ENCODE results near the gene PBX3.

Gene PBX3

GRCh38 chr9:125977223-125977622 is 230.1 kb downstream of the PBX3 start:
- DNase-seq (ENCODE audit: low read depth), result peak; percentile 16

DNA sequence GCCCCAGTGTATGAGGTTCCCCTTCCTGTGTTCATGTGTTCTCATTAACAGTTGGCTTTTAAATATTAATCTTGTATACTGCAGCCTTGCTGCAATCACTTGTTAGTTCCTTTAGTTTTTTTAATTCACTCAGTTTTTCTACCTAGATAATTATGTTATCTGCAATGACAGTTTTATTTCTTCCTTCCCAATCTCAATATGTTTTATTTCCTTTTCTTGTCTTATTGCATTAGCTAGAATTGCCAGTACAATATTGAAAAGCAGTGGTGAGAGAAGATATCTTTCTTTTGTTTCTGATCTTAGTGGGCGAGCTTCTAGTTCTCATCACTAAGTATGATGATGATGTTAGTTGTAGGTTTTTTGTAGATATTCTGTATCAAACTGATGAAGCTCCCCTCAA is 232.2 kb downstream of the PBX3 start:
- DNase-seq (ENCODE audit: low read depth), result no peak

DNA sequence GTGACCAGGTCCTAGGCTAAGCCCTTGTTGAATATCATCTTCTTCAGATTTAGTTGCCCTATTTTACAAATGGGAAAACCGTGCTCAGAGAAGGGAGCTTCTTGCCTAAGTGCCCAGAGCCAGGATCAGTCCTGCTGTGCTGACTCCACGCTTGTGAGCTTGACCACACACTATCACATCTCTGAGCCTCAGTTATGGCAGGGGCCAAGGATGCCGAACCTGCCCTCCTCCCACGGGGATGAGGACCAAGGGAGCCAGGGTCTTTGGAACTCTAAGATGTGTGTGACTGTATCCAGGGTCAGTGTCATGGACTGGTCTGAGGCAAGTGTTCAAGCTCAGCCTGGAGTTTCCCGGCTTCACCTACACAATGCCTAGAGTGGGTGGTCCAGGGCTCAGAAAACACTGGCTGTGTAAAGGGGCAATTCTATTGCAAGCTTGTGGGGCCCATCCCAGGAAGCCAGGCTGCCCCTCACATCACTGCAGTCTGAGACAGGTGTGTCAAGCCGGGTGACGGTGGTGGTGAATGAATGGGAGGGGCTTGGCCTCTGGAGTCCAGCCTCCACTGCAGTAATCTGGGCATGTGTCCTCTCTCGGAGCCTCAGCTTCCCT is 235.7 kb downstream of the PBX3 start:
- DNase-seq (ENCODE audit: low read depth), result no peak

DNA sequence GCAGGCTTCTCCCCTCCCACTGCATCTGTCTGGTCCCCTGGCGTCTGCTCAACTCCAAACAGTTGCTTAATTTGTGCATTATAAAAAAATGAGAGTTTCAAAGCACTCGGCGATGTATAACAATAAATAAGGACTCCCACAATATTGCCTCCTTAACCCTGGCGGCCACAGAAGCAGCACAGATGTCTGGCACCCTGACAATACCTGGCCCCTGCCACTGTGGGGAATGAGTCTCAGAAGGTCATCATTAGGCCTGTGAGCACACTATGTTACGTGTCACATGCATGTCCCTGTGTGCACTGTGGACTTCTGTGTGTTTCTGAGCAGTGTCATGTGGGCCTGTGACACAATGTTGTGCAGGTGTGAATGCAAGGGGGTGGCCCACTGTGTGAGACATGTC is 236.5 kb downstream of the PBX3 start:
- no peak for DNase-seq (ENCODE audit: low read depth)

DNA sequence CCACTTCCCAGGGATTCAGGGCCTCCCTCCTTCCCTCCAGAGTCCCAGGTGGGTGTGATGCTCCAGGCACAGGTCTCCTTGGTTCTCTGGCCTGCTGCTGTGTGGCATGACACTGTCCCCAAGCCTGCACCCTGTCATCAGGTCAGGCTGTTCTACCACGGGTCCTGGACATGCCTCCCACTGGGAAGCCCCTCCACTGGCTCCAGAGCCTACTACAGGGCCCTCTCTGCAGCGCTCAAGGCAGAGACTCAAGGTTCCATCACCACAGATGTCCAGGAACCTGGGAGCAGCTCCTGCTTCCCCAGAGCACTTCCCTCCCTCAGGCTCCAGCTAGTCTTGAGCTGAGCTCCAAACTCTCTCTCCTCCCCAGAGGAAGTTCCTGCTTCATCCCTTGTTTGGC is 237.3 kb downstream of the PBX3 start:
- no peak for DNase-seq (ENCODE audit: low read depth)

- DNase-seq (ENCODE audit: low read depth), result no peak
These were observed 238.2 kb downstream of the PBX3 start for GRCh38 chr9:125985142-125985997.

DNA sequence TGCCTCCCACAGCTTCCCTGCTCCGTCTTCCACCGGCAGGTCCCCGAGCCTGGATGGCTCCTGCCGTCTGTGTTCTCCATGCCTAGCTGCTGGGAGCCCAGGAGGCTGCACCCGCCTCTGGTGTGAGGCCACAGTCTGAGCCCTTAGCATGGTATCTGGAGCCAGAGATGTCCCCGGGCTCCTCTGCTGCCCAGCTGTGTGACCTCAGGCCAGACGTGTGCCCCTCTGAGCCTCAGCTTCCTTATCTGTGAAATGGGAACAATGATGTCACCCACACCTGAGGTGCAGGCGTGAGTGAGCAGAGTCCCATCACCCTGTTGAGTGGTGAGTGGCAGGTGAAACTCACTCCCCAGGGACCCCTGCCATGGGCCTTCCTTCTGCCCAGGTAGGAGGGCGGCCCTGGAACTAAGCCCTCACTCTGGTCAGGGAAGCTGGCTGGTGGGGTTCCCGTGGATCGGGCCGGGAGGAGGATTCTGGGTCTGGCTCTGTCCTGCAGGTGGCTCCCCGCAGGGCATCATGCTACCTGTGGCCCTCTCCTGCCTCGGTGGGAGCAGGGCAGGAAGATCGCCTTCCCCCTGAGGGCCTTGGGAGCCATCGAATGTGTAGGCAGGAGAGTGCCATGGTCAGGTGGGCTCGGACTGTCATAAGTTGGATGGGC is 239.0 kb downstream of the PBX3 start:
- DNase-seq (ENCODE audit: low read depth), result no peak

DNA sequence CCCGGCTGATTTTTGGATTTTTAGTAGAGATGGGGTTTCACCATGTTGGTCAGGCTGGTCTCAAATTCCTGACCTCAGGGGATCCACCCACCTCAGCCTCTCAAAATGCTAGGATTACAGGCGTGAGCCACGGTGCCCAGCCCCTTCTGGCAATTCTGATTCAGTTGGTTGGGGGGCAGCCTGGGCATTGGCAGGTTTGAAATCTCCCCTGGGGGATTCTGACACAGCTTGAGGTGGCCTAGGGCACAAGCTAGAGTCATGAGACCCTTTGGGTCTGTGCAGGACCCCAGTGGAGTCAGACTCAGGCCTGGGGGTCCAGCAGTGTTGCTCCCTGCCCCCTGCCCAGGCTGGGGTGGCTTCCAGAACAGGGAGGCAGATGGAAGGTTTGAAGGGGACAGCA is 239.8 kb downstream of the PBX3 start:
- DNase-seq (ENCODE audit: low read depth), result no peak

DNA sequence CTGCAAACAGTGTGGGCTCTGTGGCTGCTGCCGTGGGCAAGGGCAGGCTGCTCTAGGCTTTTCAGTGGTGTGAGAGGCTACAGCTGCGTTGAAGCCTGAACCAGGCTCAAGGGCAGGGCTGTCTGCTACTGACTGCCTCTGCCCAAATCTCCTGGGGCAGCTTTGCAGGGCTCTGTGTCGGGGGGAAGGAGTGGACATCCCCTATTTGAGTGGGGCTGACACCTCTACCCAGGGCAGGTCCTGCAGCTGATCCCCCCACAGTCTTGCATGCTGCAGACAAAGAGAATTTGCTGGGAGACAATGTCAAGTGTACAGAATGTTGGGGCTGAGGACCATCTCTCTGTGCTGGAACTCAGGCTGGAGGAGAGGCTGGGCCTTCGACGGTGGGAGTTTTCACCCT is 240.2 kb downstream of the PBX3 start:
- no peak for DNase-seq (ENCODE audit: low read depth)

DNA sequence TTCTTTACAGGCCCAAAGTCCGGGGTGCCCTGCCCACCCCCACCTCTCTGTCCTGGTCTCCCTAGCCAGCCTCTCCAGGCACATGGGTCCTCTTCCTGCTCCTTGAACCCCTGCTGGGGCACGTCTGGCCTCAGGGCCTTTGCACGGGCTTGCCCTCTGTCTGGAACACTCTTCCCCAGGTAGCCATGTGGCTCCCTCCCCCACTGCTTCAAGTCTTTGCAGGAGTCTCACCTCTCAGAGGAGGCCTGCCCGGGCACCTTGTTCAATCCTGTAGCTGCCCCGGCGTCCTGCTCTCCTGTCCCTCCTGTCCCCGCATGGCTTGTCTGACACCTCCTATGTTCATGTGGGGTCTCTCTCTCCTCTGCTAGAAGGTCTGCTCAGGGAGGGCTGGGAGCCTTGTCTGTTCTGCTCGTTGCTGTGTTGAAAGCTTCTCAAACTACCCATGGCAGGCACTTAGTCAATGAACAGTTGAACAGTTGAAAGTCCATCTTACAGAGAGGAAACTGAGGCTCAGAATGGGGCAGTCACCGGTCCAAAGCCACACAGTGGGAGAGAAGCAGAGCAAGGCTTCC is 241.4 kb downstream of the PBX3 start:
- no peak for DNase-seq (ENCODE audit: low read depth)

GRCh38 chr9:125989090-125989501 is 241.9 kb downstream of the PBX3 start:
- DNase-seq (ENCODE audit: low read depth), result no peak

DNA sequence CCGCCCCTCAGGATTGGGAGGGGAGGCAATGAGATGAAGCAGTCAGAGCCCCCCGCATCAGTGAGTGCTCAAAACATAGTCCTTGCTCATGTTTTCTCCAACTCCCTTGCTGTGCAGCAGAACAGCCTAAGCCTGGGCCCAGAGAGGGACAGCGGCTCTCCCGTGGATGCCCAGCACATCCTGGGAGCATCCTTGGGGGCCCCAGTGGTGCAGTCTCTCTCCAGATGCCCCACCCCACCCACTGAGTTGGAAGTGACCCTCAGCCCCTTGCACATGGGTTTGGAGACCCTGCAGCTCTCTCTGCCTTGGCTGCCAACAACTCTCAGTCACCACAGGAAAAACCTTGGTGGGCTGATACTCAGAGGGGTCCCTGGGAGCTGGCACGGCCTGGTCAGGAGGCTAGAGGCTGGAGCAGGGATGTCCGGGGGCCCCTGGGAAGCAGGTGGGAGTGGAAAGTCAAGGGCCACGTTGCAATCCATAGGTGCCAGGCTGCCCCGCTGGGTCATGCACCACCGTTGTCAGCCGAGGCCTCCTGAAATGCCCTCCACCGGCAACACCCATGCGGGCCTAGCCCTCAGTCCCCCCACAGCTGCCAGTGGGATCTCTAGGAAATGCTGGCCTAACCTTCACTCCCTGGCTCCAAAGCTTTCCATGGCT is 242.5 kb downstream of the PBX3 start:
- DNase-seq (ENCODE audit: low read depth), result no peak

- no peak for DNase-seq (ENCODE audit: low read depth)
These were observed 243.1 kb downstream of the PBX3 start for GRCh38 chr9:125990186-125990792.

GRCh38 chr9:125990793-125991220 is 243.6 kb downstream of the PBX3 start:
- no peak for DNase-seq (ENCODE audit: low read depth)

- DNase-seq (ENCODE audit: low read depth), result no peak
These were observed 244.8 kb downstream of the PBX3 start for GRCh38 chr9:125991886-125992529.

DNA sequence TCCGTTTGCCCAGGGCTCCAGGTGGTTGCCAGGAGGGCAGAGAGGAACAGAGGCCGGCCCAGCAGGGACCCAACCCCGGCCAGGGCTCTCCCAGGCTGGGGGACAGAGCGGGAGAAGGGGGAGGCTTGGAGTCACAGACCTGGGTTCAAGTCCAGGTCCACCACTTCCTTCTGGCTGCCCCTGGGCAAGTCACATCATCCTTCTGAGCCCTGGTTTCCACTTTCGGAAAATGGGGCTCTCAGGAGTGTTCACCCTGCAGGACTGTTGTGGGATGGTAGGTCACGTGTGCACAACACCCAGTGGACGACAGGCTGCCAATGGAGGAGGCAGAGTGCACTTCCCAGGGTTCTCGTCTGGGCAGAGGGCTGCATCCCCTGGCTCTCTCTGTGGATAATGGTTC is 245.4 kb downstream of the PBX3 start:
- no peak for DNase-seq (ENCODE audit: low read depth)

- DNase-seq (ENCODE audit: low read depth), result no peak
These were observed 246.3 kb downstream of the PBX3 start for GRCh38 chr9:125993466-125993865.

GRCh38 chr9:125994066-125994943 is 247.1 kb downstream of the PBX3 start:
- no peak for DNase-seq (ENCODE audit: low read depth)

DNA sequence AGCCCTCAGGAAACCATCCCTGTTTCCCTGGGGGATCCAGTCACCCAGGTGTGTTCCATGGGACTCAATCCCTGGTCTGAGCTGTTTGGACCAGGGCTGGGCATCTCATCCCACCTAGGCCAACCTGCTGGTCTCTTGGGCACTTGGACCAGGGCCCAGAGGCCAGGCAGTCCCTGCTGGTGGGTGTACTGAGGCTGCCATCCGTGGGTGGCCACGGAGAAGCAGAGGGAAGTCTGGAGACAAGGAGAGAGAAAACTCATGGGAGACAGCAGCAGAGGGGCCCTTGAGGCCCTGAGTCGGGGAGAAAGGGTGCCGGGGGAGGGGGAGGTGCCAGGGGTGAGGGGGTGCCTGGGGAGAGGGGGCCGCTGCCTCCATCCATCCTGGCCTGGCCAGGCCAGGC is 247.8 kb downstream of the PBX3 start:
- no peak for DNase-seq (ENCODE audit: low read depth)

DNA sequence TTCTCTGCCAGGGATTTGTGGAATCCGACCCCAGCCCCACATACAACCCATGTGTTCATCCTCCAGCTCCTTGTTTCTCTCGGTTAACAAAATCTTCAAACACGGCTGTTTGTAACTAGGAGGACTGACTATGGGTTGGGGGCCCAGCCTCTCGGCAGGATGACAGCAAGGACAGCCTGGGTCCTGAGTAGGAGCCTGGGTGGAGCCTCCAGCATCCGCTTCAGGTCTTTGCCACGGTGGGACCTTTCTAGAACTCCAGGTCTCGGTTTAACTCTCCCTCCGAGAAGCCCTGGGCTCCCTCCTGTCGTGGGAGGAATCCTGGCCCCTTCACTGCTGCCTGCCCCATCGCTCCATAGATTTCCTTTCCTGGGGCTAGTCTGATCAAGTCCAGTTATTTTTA is 248.5 kb downstream of the PBX3 start:
- no peak for DNase-seq (ENCODE audit: low read depth)
